GM21717 (cell line): Measurements from ENCODE around the gene ZFYVE19.

Source experiments
- ATAC-seq: cut with Tn5 transposase; IDR thresholded peaks from one replicate; pipeline ENCODE4 v1.9.1; 2021; ENCODE audit warnings: mild to moderate bottlenecking, moderate library complexity; ENCODE audit not compliant: unreplicated experiment

ZFYVE19 gene, protein sequence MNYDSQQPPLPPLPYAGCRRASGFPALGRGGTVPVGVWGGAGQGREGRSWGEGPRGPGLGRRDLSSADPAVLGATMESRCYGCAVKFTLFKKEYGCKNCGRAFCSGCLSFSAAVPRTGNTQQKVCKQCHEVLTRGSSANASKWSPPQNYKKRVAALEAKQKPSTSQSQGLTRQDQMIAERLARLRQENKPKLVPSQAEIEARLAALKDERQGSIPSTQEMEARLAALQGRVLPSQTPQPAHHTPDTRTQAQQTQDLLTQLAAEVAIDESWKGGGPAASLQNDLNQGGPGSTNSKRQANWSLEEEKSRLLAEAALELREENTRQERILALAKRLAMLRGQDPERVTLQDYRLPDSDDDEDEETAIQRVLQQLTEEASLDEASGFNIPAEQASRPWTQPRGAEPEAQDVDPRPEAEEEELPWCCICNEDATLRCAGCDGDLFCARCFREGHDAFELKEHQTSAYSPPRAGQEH

DNA sequence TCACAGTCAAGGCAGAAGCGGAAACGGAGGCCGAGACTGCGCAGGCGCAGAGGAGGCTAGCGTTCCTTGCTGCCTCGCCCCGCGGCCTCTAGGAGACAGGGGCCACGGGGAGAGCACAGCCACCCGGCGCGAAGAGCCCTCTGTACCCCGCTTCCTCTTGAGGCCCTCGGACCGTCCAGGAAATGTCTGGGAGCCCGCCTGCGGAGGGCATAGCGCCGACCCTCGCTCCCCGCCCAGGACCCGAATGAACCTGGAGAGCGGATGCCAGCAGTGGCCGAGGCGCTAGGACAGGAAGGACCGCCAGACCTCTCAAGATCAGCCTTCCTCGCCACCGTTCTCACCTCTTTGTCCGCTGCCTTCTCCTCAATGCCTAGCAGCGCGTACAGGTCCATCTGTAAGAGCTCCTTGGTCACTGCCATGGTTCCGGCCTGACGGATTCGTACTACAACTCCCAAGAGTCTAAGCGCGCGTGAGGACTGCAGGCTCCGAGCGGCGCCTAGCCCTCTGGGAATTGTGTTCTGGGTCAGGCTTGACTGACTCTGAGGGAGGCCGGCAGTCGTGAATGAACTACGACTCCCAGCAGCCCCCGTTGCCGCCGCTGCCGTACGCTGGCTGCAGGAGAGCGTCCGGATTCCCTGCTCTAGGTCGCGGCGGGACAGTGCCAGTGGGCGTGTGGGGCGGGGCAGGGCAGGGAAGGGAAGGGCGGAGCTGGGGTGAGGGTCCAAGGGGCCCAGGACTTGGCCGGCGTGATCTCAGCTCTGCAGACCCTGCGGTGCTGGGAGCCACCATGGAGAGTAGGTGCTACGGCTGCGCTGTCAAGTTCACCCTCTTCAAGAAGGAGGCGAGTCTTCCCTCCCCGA lies at the start of gene ZFYVE19, which contains the start of gene DNAJC17:
Gene ZFYVE19, plus strand, starts transcription at position 62 of the 860 bp plus-strand sequence. Its CDS starts 501 bp downstream, at position 563.
Gene DNAJC17, minus strand, starts transcription at position 446 of the 860 bp plus-strand sequence. Its CDS starts 27 bp downstream, at position 419.
- peak; percentile 87 for ATAC-seq

DNA sequence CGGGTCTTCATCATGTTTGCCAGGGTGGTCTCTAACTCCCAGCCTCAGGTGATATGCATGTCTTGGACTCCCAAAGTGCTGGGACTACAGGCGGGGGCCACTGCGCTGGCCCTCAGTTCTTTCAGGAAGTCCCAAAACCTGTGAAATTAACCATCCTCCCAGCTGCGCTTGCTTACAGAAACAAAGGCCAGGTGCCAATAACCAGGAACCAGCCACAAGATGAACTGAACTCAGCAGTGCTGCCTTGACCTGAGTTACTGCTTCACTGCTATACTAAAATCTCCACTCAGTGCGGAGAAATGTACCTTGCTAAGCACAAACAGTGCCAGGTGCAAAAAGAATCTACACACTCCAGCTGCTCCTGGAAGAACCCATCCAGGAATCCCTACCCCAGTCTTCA lies 46.9 kb upstream of the ZFYVE19 start:
- no peak for ATAC-seq

DNA sequence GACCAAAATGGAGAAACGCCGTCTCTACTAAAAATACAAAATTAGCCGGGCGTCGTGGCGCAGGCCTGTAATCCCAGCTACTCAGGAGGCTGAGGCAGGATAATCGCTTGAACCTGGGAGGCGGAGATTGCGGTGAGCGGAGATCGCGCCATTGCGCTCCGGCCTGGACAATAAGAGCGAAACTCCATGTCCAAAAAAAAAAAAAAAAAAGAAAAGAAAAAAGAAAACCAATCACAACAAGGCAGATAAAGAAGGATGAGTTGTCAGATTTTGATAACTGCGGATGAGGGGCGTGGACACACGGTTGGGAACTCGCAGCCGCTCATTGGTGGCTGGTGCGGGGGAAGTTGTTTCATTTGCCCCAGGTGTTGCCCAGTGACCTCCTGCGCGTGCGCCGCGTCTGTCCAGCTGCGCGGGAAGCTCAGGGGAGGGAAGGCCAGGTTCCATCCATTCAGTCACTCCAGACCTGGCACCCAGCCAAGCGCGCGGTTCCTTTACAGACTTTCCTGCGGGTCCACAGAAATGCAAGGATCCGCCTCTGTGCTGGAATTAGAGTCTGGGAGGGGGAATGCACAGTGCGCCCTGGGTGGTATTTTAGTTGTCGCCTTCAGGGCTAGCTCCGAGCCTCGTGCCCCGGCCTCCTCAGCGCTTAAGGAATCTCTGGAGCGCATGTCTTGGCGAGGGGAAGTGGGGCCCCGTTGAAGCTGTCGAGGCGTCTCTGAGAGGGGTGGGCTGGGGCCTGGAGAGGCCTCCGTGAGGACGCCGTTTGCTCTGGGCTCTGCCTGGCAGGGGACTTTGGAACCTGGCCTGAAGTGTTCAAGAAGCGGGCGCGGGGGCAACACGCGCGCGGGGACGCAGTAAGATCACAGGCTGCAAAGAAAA lies 43.7 kb upstream of the ZFYVE19 start:
- ATAC-seq = no peak

DNA sequence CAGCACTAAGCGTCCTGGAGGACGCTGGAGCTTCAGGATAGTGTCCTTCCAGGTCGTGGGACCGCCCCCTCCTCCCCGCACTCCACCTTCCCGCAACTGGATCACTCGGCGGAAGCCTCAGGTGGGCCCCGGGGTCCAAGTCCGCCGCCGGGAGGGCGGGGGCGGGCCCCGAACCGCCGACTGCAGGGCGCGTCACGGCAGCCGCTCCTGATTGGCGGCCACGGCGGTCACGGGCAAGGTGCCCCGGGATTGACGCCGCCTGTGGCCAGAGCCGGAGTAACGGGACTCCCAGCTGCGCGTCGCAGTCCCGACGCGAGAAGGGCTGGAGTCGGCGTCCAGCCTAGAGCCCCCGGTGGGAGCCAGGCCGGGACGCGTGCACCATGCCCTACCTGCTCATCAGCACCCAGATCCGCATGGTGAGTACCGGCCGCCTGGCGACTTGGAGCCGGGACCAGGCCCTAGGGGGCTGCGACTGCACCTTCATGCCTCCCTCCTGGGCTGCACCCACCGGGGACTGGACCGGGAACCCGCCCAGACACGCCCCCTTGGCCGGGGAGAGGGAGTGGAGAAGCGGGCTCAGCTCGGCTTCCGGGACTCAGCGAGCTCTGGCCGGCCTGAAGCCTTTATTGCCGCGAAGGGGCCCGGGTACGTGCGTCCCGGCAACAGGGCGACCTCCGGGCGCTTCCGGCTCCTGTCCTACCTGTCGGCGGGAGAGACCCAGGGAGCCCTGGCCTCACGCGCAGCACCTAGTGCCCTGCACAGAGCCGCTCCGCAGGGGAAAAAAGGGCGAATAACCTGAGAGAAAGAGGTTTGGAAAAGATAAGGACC lies 42.9 kb upstream of the ZFYVE19 start, which contains the start of gene GCHFR:
Gene GCHFR, plus strand, starts transcription at position 268 of the 828 bp plus-strand sequence. Its CDS starts 113 bp downstream, at position 381.
- ATAC-seq = peak; percentile 47

DNA sequence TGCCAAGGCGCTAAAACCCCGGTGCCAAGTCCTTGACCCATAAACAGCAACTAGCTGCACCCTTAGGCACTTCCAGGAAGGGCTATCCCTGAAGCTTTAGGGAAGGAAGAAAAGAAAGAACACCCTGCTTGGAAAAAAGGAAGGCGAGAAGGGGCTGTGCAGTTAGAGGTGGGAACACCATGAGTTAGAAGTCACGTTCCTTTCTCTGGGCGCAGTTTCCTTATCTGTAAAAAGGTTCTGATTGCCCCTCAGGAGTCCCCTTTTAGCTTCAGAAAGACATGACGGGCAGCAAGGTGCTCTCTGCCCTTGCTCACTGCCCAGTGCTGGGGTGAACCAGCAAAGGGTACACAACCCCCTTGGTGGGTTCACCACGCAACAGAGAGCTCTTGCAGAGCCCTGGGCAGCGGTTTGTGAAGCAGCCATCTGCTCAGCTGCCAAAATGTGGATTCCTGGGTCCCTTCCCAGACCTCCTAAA lies 42.2 kb upstream of the ZFYVE19 start:
- no peak for ATAC-seq

DNA sequence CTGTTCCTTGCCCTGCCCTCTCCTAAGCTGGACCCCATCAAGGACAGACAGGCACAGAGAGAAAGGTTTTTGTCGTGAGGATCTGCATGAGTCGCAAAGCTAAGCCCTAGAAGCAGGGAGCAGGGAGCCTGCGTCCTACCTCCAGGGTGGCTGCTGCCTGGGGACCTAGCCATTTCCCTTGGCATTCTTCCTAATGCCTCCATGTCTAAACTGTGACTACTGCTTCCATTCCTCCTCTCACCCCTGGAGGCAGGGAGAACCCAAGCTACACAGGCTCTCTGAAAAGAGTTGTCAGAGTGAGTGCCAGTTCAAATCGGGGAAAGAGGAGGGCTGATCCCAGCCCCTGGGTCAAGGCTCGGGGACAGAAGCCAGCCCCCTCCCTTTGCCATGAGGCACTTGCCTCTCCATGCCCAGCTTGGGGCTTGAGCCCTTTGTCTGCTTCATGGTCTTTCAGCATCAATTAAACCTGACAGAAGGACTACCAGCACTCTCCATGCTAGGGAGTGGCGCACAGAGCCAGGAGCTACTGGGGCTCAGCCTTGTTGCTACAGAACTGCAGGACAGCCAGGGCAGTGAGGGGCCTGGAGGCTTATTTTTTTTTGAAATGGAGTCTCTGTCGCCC lies 40.6 kb upstream of the ZFYVE19 start:
- no peak for ATAC-seq

DNA sequence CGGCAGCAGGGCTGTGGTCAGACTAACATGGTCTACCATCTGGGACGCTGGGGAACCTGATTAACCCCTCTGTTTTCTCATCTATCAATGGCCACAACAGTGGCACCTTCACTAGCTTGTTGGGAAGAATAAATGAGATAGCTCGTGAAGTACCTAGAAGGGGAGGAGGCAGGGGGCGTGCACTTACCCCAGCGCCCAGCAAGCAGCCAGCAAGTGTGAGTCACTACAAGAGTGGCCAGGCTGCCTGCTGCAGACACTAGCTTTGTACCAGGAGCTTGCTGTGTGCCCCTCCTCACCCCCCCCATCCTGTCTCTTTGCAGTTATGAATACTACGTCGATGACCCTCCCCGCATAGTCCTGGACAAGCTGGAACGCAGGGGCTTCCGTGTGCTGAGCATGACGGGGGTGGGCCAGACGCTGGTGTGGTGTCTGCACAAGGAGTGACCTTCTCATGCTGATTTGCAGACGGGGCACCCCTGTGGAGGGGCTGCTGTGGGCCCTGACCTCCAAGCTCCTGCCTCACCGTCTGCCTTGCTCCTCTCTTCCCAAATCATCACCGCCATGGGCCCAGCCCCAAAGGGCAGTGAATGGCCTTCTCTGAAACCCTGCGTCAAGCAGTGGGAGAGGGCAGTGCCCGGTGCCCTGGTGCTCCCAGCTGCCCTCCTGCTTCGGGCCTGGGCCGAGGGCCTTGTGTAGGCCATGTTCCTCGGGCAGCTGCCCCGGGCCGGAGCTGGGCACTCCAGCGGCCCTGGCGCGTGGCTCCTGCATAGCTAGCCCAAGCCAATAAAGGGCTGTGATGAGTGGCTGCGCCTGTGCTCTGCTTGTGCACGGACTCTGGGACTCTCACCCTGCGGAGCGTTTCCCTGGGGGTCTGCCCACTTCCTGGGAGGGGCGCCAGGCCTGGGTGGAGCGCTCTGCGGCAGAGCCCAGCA lies 39.7 kb upstream of the ZFYVE19 start:
- ATAC-seq = no peak

DNA sequence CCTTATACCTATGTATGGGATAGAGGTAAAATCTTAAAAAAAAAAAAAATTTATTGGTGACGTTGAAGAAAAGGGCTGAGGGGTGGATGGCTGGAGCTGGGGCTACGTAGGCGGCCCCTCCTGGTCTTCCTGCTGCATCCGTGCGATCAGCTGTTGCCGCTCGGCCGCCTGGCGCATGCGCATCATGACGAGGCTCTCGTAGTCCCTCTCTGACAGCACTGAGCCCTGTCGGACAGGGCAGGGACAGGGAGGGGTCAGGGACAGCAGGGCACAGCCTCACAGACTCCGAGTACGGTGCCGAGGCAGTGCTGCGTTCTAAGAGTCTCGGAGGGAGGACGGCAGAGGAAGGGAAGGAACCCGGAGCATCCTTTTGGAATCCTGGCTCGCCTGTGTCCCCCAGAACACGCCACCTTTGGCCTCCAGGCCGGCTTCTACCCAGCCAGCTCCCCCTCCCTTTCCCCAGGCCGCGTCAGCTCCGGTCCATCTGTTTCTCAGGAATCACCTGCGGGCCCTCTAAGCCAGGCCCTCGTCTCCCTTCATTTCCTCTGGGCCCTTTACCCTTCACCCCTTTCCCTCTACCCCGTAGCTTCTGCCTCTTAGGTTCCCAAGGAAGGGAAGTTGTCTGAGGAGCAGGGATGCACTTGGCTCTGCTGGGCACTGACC lies 38.9 kb upstream of the ZFYVE19 start:
- ATAC-seq = no peak

DNA sequence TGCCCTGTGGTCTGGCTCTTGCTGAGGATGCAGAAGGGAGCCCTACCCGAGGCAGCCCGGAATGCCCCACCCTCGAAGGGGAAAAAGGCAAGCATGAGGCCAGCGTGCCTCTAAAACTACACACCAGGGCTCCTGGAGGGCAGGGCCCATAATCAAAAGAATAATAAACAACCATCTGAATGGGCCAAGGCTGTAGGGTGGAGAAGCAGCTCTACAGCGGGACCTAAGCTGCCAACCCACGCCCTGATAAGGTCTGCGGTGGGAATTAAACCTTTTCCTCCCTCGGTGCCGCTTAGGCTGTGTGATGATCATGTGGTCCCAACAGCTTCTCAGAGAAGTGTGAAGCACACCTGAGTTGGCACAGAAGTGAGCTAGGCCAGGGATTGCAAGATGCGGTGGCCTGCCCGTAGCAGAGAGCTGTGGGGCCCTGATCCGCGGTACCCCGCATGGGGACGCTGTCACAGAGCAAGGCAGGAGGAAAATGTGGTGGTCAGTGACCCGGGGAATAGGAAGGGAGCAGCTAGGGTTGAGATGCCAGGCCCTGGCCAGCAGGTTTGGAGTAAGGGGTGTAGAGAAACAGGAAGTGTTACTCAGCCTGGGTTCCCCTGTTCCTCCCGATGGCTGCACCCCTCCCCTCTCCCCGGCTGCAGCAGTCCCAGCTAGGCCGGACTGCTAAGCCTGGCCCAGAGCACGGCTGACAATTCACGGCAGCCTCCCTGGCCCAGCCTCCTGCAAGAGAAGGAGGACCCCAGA lies 38.2 kb upstream of the ZFYVE19 start:
- ATAC-seq = no peak

DNA sequence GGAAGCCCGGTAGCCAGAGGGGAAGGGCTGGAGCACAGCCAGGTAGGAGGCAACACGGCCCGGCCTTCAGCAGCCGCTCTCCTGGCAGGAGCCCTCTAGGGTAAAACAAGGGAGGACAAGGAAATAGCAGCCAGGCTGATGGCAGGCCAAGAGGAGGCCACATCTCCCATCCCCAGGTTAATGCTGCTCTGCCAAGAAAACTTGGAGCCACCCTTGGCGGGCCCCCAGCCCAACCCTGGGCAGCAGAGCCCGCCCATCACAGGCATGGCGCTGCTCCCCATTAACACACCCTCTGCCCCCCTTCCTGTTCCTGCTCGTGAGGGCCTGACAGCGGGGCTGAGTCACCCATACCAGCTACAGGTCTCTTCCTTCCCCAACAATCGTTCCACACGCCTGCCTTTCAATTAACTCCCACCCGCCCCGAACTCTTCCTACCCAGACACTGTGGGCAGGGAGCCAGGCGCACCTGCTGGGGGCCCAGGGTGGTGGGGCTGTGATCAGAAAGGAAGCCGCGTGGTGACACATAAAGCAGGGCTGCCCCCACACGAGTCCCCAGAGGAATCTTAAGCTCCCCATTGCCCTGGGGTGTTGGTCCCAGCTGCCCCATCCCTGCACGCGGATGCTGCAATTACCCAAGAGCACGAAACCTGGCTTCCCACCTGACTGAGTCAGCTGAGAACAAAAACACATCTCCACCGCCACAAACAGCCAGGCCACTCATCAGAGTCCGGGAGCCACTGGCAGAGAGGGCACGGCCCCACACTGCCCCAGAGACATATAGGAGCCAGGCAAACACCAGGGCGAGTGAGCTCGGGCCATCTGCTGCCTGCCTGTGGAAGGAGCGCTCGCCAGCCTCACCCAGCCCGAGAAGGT lies 37.4 kb upstream of the ZFYVE19 start, which contains the start of gene C15orf62:
Gene C15orf62, plus strand, starts transcription at position 707 of the 873 bp plus-strand sequence. CDS start 516 bp downstream, outside the sequence.
- ATAC-seq = no peak

DNA sequence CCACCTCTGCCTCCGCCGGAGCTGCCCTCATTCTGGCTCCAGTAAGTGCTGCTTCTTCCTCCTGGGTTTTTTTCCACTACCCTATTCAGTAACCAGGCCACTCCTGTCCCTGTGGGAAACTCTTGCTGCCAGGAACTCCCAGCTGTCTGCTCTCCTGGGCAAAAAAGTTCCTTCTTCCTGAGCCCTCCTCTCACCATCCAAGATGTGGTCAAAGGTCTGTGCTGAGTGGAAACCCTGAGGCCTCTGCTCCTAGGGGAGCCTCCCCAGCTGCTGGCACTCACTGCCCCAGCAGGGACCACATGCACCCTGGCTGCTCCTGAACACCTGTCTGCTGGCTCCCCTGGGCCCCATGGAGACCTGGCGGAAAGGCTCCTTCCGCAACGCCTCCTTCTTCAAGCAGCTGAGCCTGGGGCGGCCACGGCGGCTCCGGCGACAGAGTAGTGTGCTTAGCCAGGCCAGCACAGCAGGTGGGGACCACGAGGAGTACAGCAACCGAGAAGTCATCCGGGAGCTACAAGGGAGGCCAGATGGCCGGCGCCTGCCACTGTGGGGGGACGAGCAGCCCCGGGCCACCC lies 36.7 kb upstream of the ZFYVE19 start:
- ATAC-seq = no peak

DNA sequence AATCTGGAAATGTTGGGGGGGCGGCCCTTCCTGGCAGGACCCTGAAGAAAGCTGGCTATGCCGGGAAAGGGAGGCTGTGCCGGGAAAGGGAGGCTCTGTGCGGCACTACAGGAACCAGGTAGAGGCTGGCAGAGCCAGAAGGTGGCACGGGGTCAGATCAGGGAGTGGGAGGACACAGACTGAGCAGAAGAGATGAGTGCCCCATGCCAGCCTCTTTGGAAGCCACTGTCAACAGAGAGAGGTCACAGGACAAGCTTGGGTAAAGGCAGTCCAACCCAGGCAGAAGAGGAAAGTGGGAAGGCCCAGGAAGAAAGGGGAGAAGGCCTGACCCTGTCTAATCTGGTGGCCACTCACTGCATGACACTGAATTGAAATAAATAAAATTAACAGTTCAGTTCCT lies 35.6 kb upstream of the ZFYVE19 start:
- ATAC-seq = no peak

DNA sequence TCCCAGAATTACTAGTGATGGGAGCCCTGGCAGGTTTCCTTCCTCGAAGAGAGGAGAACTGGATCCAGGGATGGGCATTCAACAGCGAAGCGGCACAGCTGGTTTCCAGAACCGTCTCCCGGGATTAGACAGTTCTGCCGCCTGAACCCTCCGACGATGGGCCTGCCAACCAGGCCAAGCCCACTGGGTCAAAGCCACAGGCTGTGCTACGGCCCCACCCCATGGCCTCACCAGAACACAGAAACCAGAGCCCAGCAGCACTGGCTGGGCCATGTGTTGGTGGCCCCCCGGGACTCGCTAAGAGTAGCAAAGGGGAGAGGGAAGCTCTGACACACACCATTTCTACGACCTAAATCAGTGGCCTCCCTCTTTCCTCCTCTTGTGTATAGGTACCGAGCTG lies 34.9 kb upstream of the ZFYVE19 start:
- no peak for ATAC-seq

DNA sequence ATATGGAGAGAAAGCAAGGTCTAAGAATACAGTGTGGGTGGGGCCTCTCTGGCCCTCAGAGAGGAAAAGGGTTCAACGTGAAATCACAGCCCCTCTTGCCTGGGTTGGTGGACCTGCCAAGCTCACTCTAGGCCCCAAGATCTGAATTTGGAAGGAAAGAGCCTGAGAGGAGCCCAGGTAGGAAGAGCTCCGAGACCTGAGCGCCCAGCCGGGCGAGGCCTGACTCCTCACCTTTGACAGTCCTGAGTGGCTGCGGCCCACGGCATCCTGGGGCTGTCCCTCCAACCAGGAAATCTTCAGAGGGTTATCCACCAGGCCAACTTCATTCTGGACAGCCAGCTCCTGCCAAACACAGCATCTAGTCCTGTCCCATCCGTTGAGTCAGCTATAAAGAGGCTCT lies 33.4 kb upstream of the ZFYVE19 start:
- ATAC-seq = no peak

DNA sequence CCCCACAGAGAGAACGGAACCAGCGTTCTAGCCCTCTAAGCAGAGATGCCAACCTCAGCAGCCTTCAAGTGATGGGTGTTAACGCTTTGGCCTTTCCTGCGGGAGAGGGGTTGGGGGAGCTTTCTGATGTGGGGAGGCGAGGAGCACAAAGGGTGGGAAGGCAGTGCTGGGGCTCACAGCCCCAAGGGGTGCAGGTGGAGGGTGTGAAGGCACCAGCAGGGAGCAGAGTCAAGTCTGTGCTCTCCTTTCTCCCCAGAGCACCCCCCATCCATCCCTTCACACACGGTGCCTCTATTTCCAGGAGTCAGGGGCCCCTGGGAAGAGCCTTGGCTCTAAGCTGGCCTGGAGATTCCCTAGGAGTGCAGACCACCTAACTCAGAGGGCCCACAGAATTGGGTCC lies 33.0 kb upstream of the ZFYVE19 start:
- no peak for ATAC-seq
